B cell (primary cell): ENCODE data around the gene IRF9. TPM values are rescaled to one million over a fixed set of nuclear protein-coding genes. Genes with fewer than 3 reads are reported as not detected.
A peak's percentile ranks its signal among the peaks of the same experiment; 100 is the strongest.

Source experiments
- ATAC-seq: fragments of 200-7000 bp; cut with Tn5 transposase; one replicate; pipeline ENCODE4 v1.10.0; 2021; ENCODE audit warnings: low read depth, mild to moderate bottlenecking, moderate number of reproducible peaks, moderate library complexity
- CTCF ChIA-PET: fragments of 350-600 bp; sonication (Branson Sonifier 250); formaldehyde crosslinking; loops from one replicate; lab custom pipeline; 2021; ENCODE audit warnings: antibody characterized with exemption, inconsistent platforms; lab: Charles Lee
- POLR2A ChIA-PET: fragments of 350-600 bp; sonication (Branson Sonifier 250); formaldehyde crosslinking; loops from one replicate; lab custom pipeline; 2021; ENCODE audit warnings: antibody characterized with exemption; lab: Charles Lee
- DNase-seq: peaks from one replicate; pipeline ENCODE4 v3.0.0; 2013
- H2AFZ ChIP-seq: 2 replicates; pipeline ENCODE4 v1.6.1; 2012; ENCODE audit warnings: mild to moderate bottlenecking, low read depth, low read length; ENCODE audit not compliant: insufficient read depth, poor library complexity, severe bottlenecking
- H3K27ac ChIP-seq, 2 donors: 1 replicate in 1 of 2; 2 replicates in 1 of 2; pipeline ENCODE4 v1.5.1; 2012 to 2013; ENCODE audit warnings: low read length in 2 of 2, mild to moderate bottlenecking in 2 of 2, moderate library complexity in 1 of 2
- H3K27me3 ChIP-seq, 4 experiments: fragments of 200-600 bp in 1 of 4; sonication (generic) in 1 of 4; replicated peaks in 1 of 4; 1 replicate in 2 of 4; 2 replicates in 2 of 4; pipeline versions ENCODE4 v1.6.1 to v1.7.0; 2013 to 2016; ENCODE audit warnings: low read length in 3 of 4, mild to moderate bottlenecking in 2 of 4, mixed read lengths in 1 of 4, moderate library complexity in 1 of 4; ENCODE audit not compliant: insufficient read depth in 4 of 4, control insufficient read depth in 3 of 4; ENCODE audit errors: control extremely low read depth in 1 of 4
- H3K36me3 ChIP-seq, 2 experiments: replicated peaks in 1 of 2; 1 replicate in 1 of 2; 2 replicates in 1 of 2; pipeline versions ENCODE4 v1.6.1 to v1.7.1; 2013; ENCODE audit warnings: low read length in 1 of 2; ENCODE audit not compliant: insufficient read depth in 2 of 2, control insufficient read depth in 1 of 2; ENCODE audit errors: control extremely low read depth in 1 of 2, extremely low read depth in 1 of 2
- H3K4me1 ChIP-seq, 2 donors: fragments of 200-600 bp in 1 of 2; sonication (generic) in 1 of 2; 1 replicate in 1 of 2; 2 replicates in 1 of 2; pipeline versions ENCODE4 v1.5.1 to v1.6.1; 2013 to 2017; ENCODE audit warnings: low read length in 2 of 2; ENCODE audit not compliant: control insufficient read depth in 2 of 2, insufficient read depth in 2 of 2
- H3K4me2 ChIP-seq: replicated peaks from 2 replicates; pipeline ENCODE3; 2012; ENCODE audit warnings: mild to moderate bottlenecking, low read depth, low read length; ENCODE audit not compliant: poor library complexity, severe bottlenecking
- H3K4me3 ChIP-seq, 5 experiments: fragments of 200-600 bp in 1 of 5; sonication (generic) in 1 of 5; 1 replicate in 3 of 5; 2 replicates in 2 of 5; pipeline versions ENCODE4 v1.5.1 to v1.7.0; 2011 to 2016; ENCODE audit warnings: low read length in 4 of 5, mild to moderate bottlenecking in 4 of 5, low read depth in 2 of 5, control low read depth in 1 of 5, moderate library complexity in 1 of 5; ENCODE audit not compliant: insufficient read depth in 1 of 5; ENCODE audit errors: control extremely low read depth in 1 of 5, extremely low read depth in 1 of 5
- H3K79me2 ChIP-seq: fragments of 200-600 bp; sonication (generic); one replicate; pipeline ENCODE4 v1.6.0; 2016; ENCODE audit warnings: low read length; ENCODE audit not compliant: control insufficient read depth, insufficient read depth
- H3K9ac ChIP-seq: fragments of 200-600 bp; sonication (generic); 2 replicates; pipeline ENCODE4 v1.6.1; 2017; ENCODE audit warnings: mild to moderate bottlenecking, low read length, moderate library complexity
- H3K9me3 ChIP-seq, 3 donors: one replicate each; pipeline versions ENCODE4 v1.6.1 to v1.7.1; 2013; ENCODE audit warnings: low read length in 2 of 3; ENCODE audit not compliant: control insufficient read depth in 2 of 3, insufficient read depth in 1 of 3; ENCODE audit errors: control extremely low read depth in 1 of 3
- H4K20me1 ChIP-seq: 2 replicates; pipeline ENCODE4 v1.6.0; 2012; ENCODE audit warnings: mild to moderate bottlenecking, low read length; ENCODE audit not compliant: insufficient read depth, control insufficient read depth, poor library complexity, severe bottlenecking
- H3K27ac Mint-ChIP-seq: one replicate; pipeline ENCODE4 v1.8.0; 2021; ENCODE audit warnings: mixed read lengths
- H3K27me3 Mint-ChIP-seq: one replicate; pipeline ENCODE4 v1.8.0; 2021; ENCODE audit warnings: mixed read lengths
- H3K4me1 Mint-ChIP-seq: one replicate; pipeline ENCODE4 v1.8.0; 2021; ENCODE audit warnings: mixed read lengths
- H3K4me3 Mint-ChIP-seq: one replicate; pipeline ENCODE4 v1.8.0; 2021; ENCODE audit warnings: mixed read lengths
- H3K9me3 Mint-ChIP-seq: one replicate; pipeline ENCODE4 v1.8.0; 2022; ENCODE audit warnings: mixed read lengths; ENCODE audit not compliant: insufficient read depth
- EZH2 ChIP-seq: IDR thresholded peaks from 2 replicates; pipeline ENCODE4 v1.6.1; 2012; ENCODE audit warnings: borderline replicate concordance, low read depth, mild to moderate bottlenecking, moderate library complexity, low read length; ENCODE audit not compliant: insufficient read depth, poor library complexity, severe bottlenecking
- WGBS: methylation state at CpG from one replicate; pipeline ENCODE4 v1.1.5; 2013; ENCODE audit warnings: missing lambda C conversion rate; ENCODE audit not compliant: insufficient coverage; 5-methylcytosine and 5-hydroxymethylcytosine counted together
- intact Hi-C: fragments of 100-400 bp; cut with micrococcal nuclease; formaldehyde crosslinking; loops from one replicate; pipeline ENCODE4 v1.10.0; 2022
- polyA plus RNA-seq: library from polyadenylated mRNA; depleted of rRNA; stranded (reverse); fragments of >200 nt; gene quantifications from 2 replicates; pipeline ENCODE4 v1.2.3, GENCODE V29; 2012
- total RNA-seq, 2 donors: library from RNA; stranded (reverse); fragments of 120-200 nt in 1 of 2; gene quantifications; 1 replicate in 1 of 2; 2 replicates in 1 of 2; pipeline versions ENCODE4 v1.2.3 to v1.2.4, GENCODE V29; 2013 to 2022
- TF ChIP-seq, protein P1 (sequence below): fragments of 200-600 bp; IDR thresholded peaks from one replicate; pipeline ENCODE4 v1.8.0; 2022; ENCODE audit warnings: antibody characterized with exemption, mild to moderate bottlenecking

The IRF9 gene
- total and polyA plus RNA-seq, 2 donors (not counting 1 experiment from before 2014, with no cell fraction given), result 191 to 269 TPM

DNA sequence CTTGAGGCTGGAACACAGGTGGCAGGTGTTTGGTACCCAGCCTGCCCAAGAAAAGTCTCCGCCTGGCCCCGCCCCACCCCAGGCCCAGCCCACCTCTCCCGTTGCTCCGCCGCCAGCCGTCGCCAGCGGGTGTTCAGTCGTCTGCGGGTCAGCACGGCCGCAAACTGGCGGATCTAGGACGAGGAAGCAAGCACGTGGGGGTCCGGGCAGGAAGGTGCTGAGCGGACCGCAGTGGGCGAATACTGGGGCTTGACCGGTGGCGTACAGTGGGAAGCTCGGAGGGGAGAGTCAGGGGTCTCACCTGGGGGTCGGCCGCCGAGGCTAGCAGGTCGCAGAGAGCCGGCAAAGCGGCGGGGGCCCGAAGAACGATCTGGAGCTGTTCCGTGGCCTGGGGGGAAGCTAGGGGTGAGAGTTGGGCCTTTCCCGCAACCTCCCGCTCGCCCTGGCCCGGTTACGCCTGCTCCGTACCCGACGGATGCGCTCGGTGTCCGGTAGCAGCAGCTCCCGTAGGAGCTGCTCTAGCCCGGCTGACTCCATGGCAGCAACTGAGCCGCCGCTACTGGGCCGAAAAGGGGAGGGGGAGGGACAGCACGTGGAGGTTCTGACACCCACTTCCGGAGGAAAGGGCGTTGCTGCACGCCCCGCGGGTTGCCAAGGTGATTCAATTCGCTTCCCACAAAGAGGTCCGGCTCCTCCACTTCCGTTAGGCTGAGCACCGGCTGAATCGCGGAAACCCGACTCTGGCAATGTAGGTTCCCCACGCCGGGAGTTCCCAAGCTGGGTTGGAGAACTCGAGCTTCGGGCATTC lies 27.4 kb downstream of the IRF9 start, which contains the start of gene IPO4:
TSS of gene IPO4 (minus strand) at position 566 of the 808 bp plus-strand sequence. CDS start at position 537, 29 bp downstream.
- DNase-seq (peak; percentile 96), ATAC-seq (peak; percentile 93)
- Histone ChIP-seq H3K36me3 (peaks cover 3 to 45% of the 10 kb centered on the region in 2 experiments), H3K4me1 (peaks cover 14 to 17% of the 10 kb centered on the region in 2 donors), H3K9ac (peak within 1 kb of the TSS; percentile 70), H3K79me2 (peaks cover 58% of the 10 kb centered on the region), H3K27me3 (no peaks in the 10 kb centered on the region), H3K4me2 (peak within 1 kb of the TSS; percentile 96), H2AFZ (peak within 1 kb of the TSS; percentile 76), H3K4me3 (peak within 1 kb of the TSS; percentile 32 to 79 (median 70)), H3K9me3 (no peaks in the 10 kb centered on the region), H3K27ac (peak within 1 kb of the TSS; percentile 63 to 86), H4K20me1 (no peaks in the 10 kb centered on the region)
- TF ChIP-seq, protein P1, sequence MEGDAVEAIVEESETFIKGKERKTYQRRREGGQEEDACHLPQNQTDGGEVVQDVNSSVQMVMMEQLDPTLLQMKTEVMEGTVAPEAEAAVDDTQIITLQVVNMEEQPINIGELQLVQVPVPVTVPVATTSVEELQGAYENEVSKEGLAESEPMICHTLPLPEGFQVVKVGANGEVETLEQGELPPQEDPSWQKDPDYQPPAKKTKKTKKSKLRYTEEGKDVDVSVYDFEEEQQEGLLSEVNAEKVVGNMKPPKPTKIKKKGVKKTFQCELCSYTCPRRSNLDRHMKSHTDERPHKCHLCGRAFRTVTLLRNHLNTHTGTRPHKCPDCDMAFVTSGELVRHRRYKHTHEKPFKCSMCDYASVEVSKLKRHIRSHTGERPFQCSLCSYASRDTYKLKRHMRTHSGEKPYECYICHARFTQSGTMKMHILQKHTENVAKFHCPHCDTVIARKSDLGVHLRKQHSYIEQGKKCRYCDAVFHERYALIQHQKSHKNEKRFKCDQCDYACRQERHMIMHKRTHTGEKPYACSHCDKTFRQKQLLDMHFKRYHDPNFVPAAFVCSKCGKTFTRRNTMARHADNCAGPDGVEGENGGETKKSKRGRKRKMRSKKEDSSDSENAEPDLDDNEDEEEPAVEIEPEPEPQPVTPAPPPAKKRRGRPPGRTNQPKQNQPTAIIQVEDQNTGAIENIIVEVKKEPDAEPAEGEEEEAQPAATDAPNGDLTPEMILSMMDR, result no peak
- no peak for TF ChIP-seq EZH2
- ChIA-PET POLR2A (interaction anchor here (0.6 to 2.1 kb wide), 11 partner anchors 15 to 86 kb away, joined by 3 to 9 read pairs (median 4); partner anchors contain the start of genes CHMP4A, IRF9, MDP1 and PSME1), CTCF (interaction anchor here (0.7 to 3.7 kb wide), 13 partner anchors 25 to 122 kb away, joined by 3 to 21 read pairs (median 4); partner anchors contain the start of genes CHMP4A, CIDEB, DCAF11 and IRF9)
- intact Hi-C loops, result loop anchor here (1.0 kb wide), 8 partner anchors 8 to 74 kb away; partner anchors contain the start of genes CHMP4A, DCAF11, GMPR2 and IRF9
- Mint-ChIP-seq H3K27me3 (no peaks in the 10 kb centered on the region), H3K9me3 (no peaks in the 10 kb centered on the region), H3K27ac (peak within 1 kb of the TSS; percentile 87), H3K4me3 (peak within 1 kb of the TSS; percentile 93), H3K4me1 (peaks cover 35% of the 10 kb centered on the region)
- WGBS, result under 1% methylated on average over 65 of the region's 65 CpGs
